T-helper 17 cell (primary cell): ENCODE results near the gene ZNF221. TPM values are rescaled to one million over a fixed set of nuclear protein-coding genes. Genes with fewer than 3 reads are reported as not detected.

Experiments
- ATAC-seq: fragments of 150-1000 bp; cut with Tn5 transposase; 2 replicates; pipeline ENCODE4 v1.10.0; 2021; ENCODE audit warnings: mild to moderate bottlenecking, moderate library complexity
- DNase-seq, 3 donors: peaks; one replicate each; pipeline versions ENCODE4 v3.0.0 to v3.0.0-alpha.2; 2020 to 2021
- H3K9me3 ChIP-seq: one replicate; pipeline ENCODE4 v1.7.0; 2013; ENCODE audit warnings: low read length, mild to moderate bottlenecking; ENCODE audit not compliant: control insufficient read depth, poor library complexity, severe bottlenecking
- H3K27ac Mint-ChIP-seq: one replicate; pipeline ENCODE4 v1.8.0; 2022; ENCODE audit warnings: mild to moderate bottlenecking, moderate library complexity, mixed read lengths
- H3K27me3 Mint-ChIP-seq: one replicate; pipeline ENCODE4 v1.8.0; 2022; ENCODE audit warnings: mixed read lengths
- H3K36me3 Mint-ChIP-seq: one replicate; pipeline ENCODE4 v1.8.0; 2022; ENCODE audit warnings: low read depth, mixed read lengths
- H3K4me1 Mint-ChIP-seq: one replicate; pipeline ENCODE4 v1.8.0; 2022; ENCODE audit warnings: mild to moderate bottlenecking, mixed read lengths
- H3K4me3 Mint-ChIP-seq: one replicate; pipeline ENCODE4 v1.8.0; 2022; ENCODE audit warnings: mild to moderate bottlenecking, moderate library complexity, mixed read lengths
- total RNA-seq, 4 donors: library from RNA in 2 of 4; stranded (reverse) in 2 of 4; gene quantifications; one replicate each; pipeline ENCODE4 v1.2.3 and lab custom pipeline; 2022 to 2026

Gene ZNF221
- under 1 TPM; 0.16 to 0.40 TPM for total RNA-seq
- 0.75 to 4.8 reads per million in 2 donors for total RNA-seq (lab: John Stamatoyannopoulos, UW)

GRCh38 chr19:43950834-43951645 lies at the start of gene ZNF221:
TSS of gene ZNF221 (plus strand) at chr19:43951228. CDS start at chr19:43962727, 11,499 bp downstream.
- Mint-ChIP-seq H3K4me3 (peak within 1 kb of the TSS; percentile 90), H3K4me1 (peaks cover 5% of the 10 kb centered on the region), H3K27me3 (no peaks in the 10 kb centered on the region), H3K27ac (peak within 1 kb of the TSS; percentile 65), H3K36me3 (peaks cover 2% of the 10 kb centered on the region)
- DNase-seq (peak; percentile 6 to 18 (median 13)), ATAC-seq (peak; percentile 78)
- peaks cover 4% of the 10 kb centered on the region for H3K9me3 ChIP-seq

- peak; percentile 14 to 32 (median 27) for DNase-seq
- H3K9me3 ChIP-seq = peaks cover 9% of the 10 kb centered on the region
- peaks cover 2% of the 10 kb centered on the region for H3K36me3 Mint-ChIP-seq
- peaks cover 3% of the 10 kb centered on the region for H3K4me1 Mint-ChIP-seq
- peak overlapping the region; percentile 67 for H3K27ac Mint-ChIP-seq
- no peaks in the 10 kb centered on the region for H3K27me3 Mint-ChIP-seq
- H3K4me3 Mint-ChIP-seq = peak overlapping the region; percentile 87
- ATAC-seq = peak; percentile 85
Observed at GRCh38 chr19:43901395-43902390, 49.3 kb upstream of the ZNF221 start.

GRCh38 chr19:43902399-43902798 lies 48.6 kb upstream of the ZNF221 start:
- Mint-ChIP-seq H3K27me3 (no peaks in the 10 kb centered on the region), H3K36me3 (peaks cover 2% of the 10 kb centered on the region), H3K27ac (no peak overlapping the region), H3K4me1 (peaks cover 3% of the 10 kb centered on the region), H3K4me3 (peak overlapping the region; percentile 87)
- ATAC-seq (no peak), DNase-seq (no peak)
- peaks cover 12% of the 10 kb centered on the region for H3K9me3 ChIP-seq

- H3K27ac Mint-ChIP-seq = no peak overlapping the region
- H3K36me3 Mint-ChIP-seq = no peaks in the 10 kb centered on the region
- peaks cover 3% of the 10 kb centered on the region for H3K4me1 Mint-ChIP-seq
- no peak overlapping the region for H3K4me3 Mint-ChIP-seq
- no peaks in the 10 kb centered on the region for H3K27me3 Mint-ChIP-seq
- DNase-seq = no peak
- no peak for ATAC-seq
- H3K9me3 ChIP-seq = peaks cover 19% of the 10 kb centered on the region
Observed at GRCh38 chr19:43905897-43906296, 45.1 kb upstream of the ZNF221 start.

- no peak overlapping the region for H3K27ac Mint-ChIP-seq
- ATAC-seq = no peak
- no peaks in the 10 kb centered on the region for H3K27me3 Mint-ChIP-seq
- H3K4me3 Mint-ChIP-seq = no peak overlapping the region
- DNase-seq = no peak
- H3K4me1 Mint-ChIP-seq = no peaks in the 10 kb centered on the region
- peaks cover 19% of the 10 kb centered on the region for H3K9me3 ChIP-seq
- no peaks in the 10 kb centered on the region for H3K36me3 Mint-ChIP-seq
Observed at GRCh38 chr19:43906774-43907173, 44.3 kb upstream of the ZNF221 start.

- DNase-seq = no peak
- H3K27ac Mint-ChIP-seq = no peak overlapping the region
- H3K27me3 Mint-ChIP-seq = no peaks in the 10 kb centered on the region
- no peaks in the 10 kb centered on the region for H3K4me1 Mint-ChIP-seq
- no peaks in the 10 kb centered on the region for H3K36me3 Mint-ChIP-seq
- ATAC-seq = no peak
- H3K9me3 ChIP-seq = peaks cover 23% of the 10 kb centered on the region
- H3K4me3 Mint-ChIP-seq = no peak overlapping the region
Observed at GRCh38 chr19:43908659-43909058, 42.4 kb upstream of the ZNF221 start.

GRCh38 chr19:43910884-43911283 lies 40.1 kb upstream of the ZNF221 start:
- no peak overlapping the region for H3K27ac Mint-ChIP-seq
- no peak for DNase-seq
- ATAC-seq = no peak
- H3K4me1 Mint-ChIP-seq = no peaks in the 10 kb centered on the region
- peaks cover 2% of the 10 kb centered on the region for H3K36me3 Mint-ChIP-seq
- H3K9me3 ChIP-seq = peaks cover 31% of the 10 kb centered on the region
- no peak overlapping the region for H3K4me3 Mint-ChIP-seq
- H3K27me3 Mint-ChIP-seq = no peaks in the 10 kb centered on the region

- no peaks in the 10 kb centered on the region for H3K4me1 Mint-ChIP-seq
- no peak overlapping the region for H3K4me3 Mint-ChIP-seq
- H3K9me3 ChIP-seq = peaks cover 31% of the 10 kb centered on the region
- H3K36me3 Mint-ChIP-seq = peaks cover 7% of the 10 kb centered on the region
- no peaks in the 10 kb centered on the region for H3K27me3 Mint-ChIP-seq
- no peak for ATAC-seq
- DNase-seq = no peak
- H3K27ac Mint-ChIP-seq = no peak overlapping the region
Observed at GRCh38 chr19:43913383-43913782, 37.6 kb upstream of the ZNF221 start.

GRCh38 chr19:43914051-43914450 lies 37.0 kb upstream of the ZNF221 start:
- no peak for ATAC-seq
- DNase-seq = no peak
- no peaks in the 10 kb centered on the region for H3K4me1 Mint-ChIP-seq
- H3K4me3 Mint-ChIP-seq = no peak overlapping the region
- H3K9me3 ChIP-seq = peaks cover 38% of the 10 kb centered on the region
- peaks cover 10% of the 10 kb centered on the region for H3K36me3 Mint-ChIP-seq
- H3K27ac Mint-ChIP-seq = no peak overlapping the region
- H3K27me3 Mint-ChIP-seq = no peaks in the 10 kb centered on the region

GRCh38 chr19:43923875-43924274 lies 27.2 kb upstream of the ZNF221 start:
- H3K4me3 Mint-ChIP-seq = no peak overlapping the region
- peaks cover 7% of the 10 kb centered on the region for H3K9me3 ChIP-seq
- H3K27ac Mint-ChIP-seq = no peak overlapping the region
- H3K36me3 Mint-ChIP-seq = peaks cover 11% of the 10 kb centered on the region
- no peaks in the 10 kb centered on the region for H3K4me1 Mint-ChIP-seq
- H3K27me3 Mint-ChIP-seq = no peaks in the 10 kb centered on the region
- ATAC-seq (no peak), DNase-seq (no peak)

GRCh38 chr19:43928820-43929219 lies 22.2 kb upstream of the ZNF221 start:
- ATAC-seq = no peak
- no peaks in the 10 kb centered on the region for H3K27me3 Mint-ChIP-seq
- H3K4me1 Mint-ChIP-seq = peaks cover 5% of the 10 kb centered on the region
- no peak overlapping the region for H3K4me3 Mint-ChIP-seq
- H3K36me3 Mint-ChIP-seq = peaks cover 6% of the 10 kb centered on the region
- no peaks in the 10 kb centered on the region for H3K9me3 ChIP-seq
- no peak overlapping the region for H3K27ac Mint-ChIP-seq
- no peak for DNase-seq

- no peak for DNase-seq
- no peak for ATAC-seq
- Mint-ChIP-seq H3K27ac (peak overlapping the region; percentile 91), H3K27me3 (no peaks in the 10 kb centered on the region), H3K4me1 (peaks cover 11% of the 10 kb centered on the region), H3K4me3 (peak overlapping the region; percentile 93), H3K36me3 (peaks cover 2% of the 10 kb centered on the region)
- H3K9me3 ChIP-seq = no peaks in the 10 kb centered on the region
Observed at GRCh38 chr19:43934055-43934984, 16.7 kb upstream of the ZNF221 start.
